Measurements from ENCODE around the gene CLCN2.

DNA sequence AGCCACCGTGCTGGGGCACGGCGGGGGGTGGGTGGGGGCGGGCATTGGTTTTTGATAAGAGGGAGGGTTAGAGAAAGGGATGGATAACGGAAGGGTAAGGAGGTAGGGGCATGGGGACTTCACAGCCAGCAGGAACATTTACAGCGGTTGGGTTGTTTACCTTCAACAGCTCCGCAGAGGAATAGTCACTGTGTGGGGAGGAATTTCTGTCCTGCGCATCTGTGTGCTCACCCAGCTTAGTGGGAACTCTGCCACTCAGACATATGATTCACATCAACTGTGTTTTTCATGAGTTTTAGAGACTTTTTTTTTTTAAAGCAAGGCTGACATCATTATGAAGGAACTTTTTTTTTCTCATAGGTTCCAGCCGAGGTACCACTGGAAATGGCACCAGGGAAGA lies 38.0 kb upstream of the CLCN2 start:
- TF ChIP-seq, protein P1, sequence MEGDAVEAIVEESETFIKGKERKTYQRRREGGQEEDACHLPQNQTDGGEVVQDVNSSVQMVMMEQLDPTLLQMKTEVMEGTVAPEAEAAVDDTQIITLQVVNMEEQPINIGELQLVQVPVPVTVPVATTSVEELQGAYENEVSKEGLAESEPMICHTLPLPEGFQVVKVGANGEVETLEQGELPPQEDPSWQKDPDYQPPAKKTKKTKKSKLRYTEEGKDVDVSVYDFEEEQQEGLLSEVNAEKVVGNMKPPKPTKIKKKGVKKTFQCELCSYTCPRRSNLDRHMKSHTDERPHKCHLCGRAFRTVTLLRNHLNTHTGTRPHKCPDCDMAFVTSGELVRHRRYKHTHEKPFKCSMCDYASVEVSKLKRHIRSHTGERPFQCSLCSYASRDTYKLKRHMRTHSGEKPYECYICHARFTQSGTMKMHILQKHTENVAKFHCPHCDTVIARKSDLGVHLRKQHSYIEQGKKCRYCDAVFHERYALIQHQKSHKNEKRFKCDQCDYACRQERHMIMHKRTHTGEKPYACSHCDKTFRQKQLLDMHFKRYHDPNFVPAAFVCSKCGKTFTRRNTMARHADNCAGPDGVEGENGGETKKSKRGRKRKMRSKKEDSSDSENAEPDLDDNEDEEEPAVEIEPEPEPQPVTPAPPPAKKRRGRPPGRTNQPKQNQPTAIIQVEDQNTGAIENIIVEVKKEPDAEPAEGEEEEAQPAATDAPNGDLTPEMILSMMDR (IDR thresholded peaks at IDR 0.05): no peak
- no peak for TF ChIP-seq POLR2A (IDR thresholded peaks at IDR 0.05)
